Measurements from ENCODE around the gene PIP4P1. TPM values are rescaled to one million over a fixed set of nuclear protein-coding genes. Genes with fewer than 3 reads are reported as not detected.

PIP4P1 gene
- total and polyA plus RNA-seq, 10 of the 15 experiments (the other 5 are each of a cell fraction or from before 2014, with no cell fraction given) = 19.1 to 47.4 (median 39.7) TPM

DNA sequence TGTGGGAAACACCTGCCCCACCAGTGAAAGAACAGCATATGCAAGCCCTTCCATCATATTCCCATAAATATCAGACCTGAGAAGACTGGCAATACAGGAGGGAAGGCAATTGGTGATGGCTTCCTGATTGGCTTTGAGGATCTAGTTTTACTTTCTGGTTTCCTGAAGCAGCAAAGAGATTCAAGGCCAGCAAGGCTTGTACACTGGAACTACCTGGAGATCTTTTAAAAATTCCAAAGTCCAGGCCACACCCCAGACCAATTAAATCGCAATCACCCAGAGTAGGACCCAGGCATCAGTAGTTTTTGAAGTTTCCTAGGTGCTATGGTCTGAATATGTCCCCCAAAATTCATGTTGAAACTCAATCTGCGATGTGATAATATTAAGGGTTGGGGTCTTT lies 45.0 kb downstream of the PIP4P1 start:
- POLR2A ChIA-PET = interaction anchor here (0.7 to 3.7 kb wide), 5 partner anchors 39 to 87 kb away, joined by 3 to 27 read pairs (median 4); partner anchors contain the start of genes APEX1, OSGEP, PIP4P1 and PNP
- Histone ChIP-seq H3K4me1 (ENCODE audit: control insufficient read depth, insufficient read depth, low read length) (peaks cover 4% of the 10 kb centered on the region), H2AFZ (ENCODE audit: control insufficient read depth, low read depth, low read length) (peak overlapping the region; percentile 82), H3K79me2 (ENCODE audit: control insufficient read depth, insufficient read depth, low read length) (peaks cover 11% of the 10 kb centered on the region), H3K4me2 (ENCODE audit: control insufficient read depth, insufficient read depth) (no peak overlapping the region), H3K36me3 (ENCODE audit: control insufficient read depth in 2 of 2, insufficient read depth in 2 of 2, low read length in 1 of 2) (no peaks in the 10 kb centered on the region), H3K9me3 (replicated peaks; ENCODE audit: control insufficient read depth, insufficient read depth, low read length) (no peaks in the 10 kb centered on the region), H3K27ac (ENCODE audit: control insufficient read depth, insufficient read depth) (no peak overlapping the region), H4K20me1 (ENCODE audit: control insufficient read depth, insufficient read depth) (no peaks in the 10 kb centered on the region), H3K4me3 (no peak overlapping the region), H3K9ac (ENCODE audit: control insufficient read depth, insufficient read depth, low read length) (no peak overlapping the region; the same call in 1 of the 2 replicates), H3K27me3 (replicated peaks in 1 of 2; ENCODE audit: control insufficient read depth in 2 of 2, insufficient read depth in 2 of 2, low read length in 1 of 2) (no peaks in the 10 kb centered on the region)
- FAIRE-seq (no peak), ATAC-seq (no peak), DNase-seq (ENCODE audit: low read depth, low spot score) (no peak)
- intact Hi-C loops (cut with micrococcal nuclease; ENCODE audit: unreplicated experiment) = loop anchor here (5.0 kb wide), 1 partner anchor 116 kb away; no protein-coding TSS in a partner anchor
- TF ChIP-seq NR2C1 (IDR thresholded peaks at IDR 0.05) (no peak), IKZF1 (conservative IDR thresholded peaks at IDR 0.05) (0 out of 2 replicates have a peak, but pooled peaks have one; percentile 3), CEBPB (IDR thresholded peaks at IDR 0.05; ENCODE audit: borderline replicate concordance in 1 of 2, low read depth in 2 of 2, low read length in 2 of 2) (no peak), POU2F2 (IDR thresholded peaks at IDR 0.05; ENCODE audit: borderline replicate concordance, low read depth, low read length) (no peak), TARDBP (IDR thresholded peaks at IDR 0.05; ENCODE audit: borderline replicate concordance) (no peak)
- TF ChIP-seq, protein P1, sequence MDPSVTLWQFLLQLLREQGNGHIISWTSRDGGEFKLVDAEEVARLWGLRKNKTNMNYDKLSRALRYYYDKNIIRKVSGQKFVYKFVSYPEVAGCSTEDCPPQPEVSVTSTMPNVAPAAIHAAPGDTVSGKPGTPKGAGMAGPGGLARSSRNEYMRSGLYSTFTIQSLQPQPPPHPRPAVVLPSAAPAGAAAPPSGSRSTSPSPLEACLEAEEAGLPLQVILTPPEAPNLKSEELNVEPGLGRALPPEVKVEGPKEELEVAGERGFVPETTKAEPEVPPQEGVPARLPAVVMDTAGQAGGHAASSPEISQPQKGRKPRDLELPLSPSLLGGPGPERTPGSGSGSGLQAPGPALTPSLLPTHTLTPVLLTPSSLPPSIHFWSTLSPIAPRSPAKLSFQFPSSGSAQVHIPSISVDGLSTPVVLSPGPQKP (IDR thresholded peaks at IDR 0.05; ENCODE audit: low read depth, low read length) = no peak
- TF ChIP-seq, protein P2, sequence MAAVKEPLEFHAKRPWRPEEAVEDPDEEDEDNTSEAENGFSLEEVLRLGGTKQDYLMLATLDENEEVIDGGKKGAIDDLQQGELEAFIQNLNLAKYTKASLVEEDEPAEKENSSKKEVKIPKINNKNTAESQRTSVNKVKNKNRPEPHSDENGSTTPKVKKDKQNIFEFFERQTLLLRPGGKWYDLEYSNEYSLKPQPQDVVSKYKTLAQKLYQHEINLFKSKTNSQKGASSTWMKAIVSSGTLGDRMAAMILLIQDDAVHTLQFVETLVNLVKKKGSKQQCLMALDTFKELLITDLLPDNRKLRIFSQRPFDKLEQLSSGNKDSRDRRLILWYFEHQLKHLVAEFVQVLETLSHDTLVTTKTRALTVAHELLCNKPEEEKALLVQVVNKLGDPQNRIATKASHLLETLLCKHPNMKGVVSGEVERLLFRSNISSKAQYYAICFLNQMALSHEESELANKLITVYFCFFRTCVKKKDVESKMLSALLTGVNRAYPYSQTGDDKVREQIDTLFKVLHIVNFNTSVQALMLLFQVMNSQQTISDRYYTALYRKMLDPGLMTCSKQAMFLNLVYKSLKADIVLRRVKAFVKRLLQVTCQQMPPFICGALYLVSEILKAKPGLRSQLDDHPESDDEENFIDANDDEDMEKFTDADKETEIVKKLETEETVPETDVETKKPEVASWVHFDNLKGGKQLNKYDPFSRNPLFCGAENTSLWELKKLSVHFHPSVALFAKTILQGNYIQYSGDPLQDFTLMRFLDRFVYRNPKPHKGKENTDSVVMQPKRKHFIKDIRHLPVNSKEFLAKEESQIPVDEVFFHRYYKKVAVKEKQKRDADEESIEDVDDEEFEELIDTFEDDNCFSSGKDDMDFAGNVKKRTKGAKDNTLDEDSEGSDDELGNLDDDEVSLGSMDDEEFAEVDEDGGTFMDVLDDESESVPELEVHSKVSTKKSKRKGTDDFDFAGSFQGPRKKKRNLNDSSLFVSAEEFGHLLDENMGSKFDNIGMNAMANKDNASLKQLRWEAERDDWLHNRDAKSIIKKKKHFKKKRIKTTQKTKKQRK (IDR thresholded peaks at IDR 0.05; ENCODE audit: low read depth, low read length) = no peak
- WGBS (ENCODE audit: insufficient coverage, insufficient replicate concordance, low lambda C conversion rate, missing lambda C conversion rate) = 92% methylated on average over 2 of the region's 2 CpGs
- RAD21 ChIA-PET (ENCODE audit: unreplicated experiment) = interaction anchor here (0.7 to 6.5 kb wide), 23 partner anchors 9 to 275 kb away, joined by 3 to 78 read pairs (median 5); partner anchors contain the start of genes APEX1, OSGEP, PARP2 and PIP4P1
- CTCF ChIA-PET = interaction anchor here (0.6 to 4.4 kb wide), 41 partner anchors 10 to 274 kb away, joined by 3 to 91 read pairs (median 5); partner anchors contain the start of genes APEX1, CCNB1IP1, OSGEP and PARP2
- BruUV-seq (replicated peaks) = no TSS peak
- in situ Hi-C loops (cut with MboI) = loop anchor here (5.0 kb wide), 1 partner anchor 36 kb away; the partner anchor contains the start of gene OSGEP
- SMC1A ChIA-PET (ENCODE audit: uncharacterized antibody, unreplicated experiment) = interaction anchor here (0.8 to 3.8 kb wide), 25 partner anchors 8 to 266 kb away, joined by 3 to 56 read pairs (median 6); partner anchors contain the start of genes APEX1, CCNB1IP1, OSGEP and PARP2
